Hematopoietic multipotent progenitor cell treated with erythropoietin and hydrocortisone succinate and interleukin-3 and kit ligand, for 15 days (in vitro differentiated cells): ENCODE data around the gene HLCS.
"Not testable (repeated sequence)": the region's sequence is repeated elsewhere in the genome, so short reads cannot be mapped to it uniquely, and the experiment has no call there.

Source experiments
- DNase-seq: peaks from one replicate; pipeline ENCODE4 v3.0.0-alpha.2; 2015; ENCODE audit warnings: low spot score

The HLCS gene

DNA sequence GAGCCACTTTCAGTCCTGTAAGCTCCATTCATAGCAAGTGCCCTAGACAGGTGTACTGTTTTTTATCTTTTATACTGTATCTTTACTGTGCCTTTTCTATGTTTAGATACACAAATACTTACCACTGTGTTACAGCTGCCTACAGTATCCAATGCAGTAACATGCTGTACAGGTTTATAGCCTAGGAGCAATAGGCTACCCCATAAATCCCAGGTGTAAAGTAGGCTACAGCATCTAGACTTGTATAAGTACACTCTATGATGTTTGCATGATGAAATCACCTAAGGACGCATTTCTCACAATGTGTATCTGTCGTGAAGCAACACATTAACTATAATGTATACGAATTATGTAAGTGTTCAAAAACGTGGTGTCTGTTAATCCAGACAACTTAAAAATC, 10.7 kb downstream of the HLCS start:
- no peak for DNase-seq

DNA sequence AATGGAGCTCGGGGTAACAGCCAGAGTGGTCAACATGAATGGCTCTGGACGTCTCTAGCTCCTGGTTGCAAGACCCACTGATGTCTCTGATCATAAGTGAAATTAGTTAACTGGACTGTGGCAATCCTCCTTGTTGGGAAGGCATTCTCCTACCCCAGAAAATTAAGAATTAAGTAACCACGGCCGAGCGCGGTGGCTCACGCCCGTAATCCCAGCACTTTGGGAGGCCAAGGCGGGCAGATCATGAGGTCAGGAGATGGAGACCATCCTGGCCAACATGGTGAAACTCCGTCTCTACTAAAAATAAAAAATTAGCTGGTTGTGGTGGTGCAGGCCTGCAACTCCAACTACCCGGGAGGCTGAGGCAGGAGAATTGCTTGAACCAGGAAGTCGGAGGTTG, 14.1 kb downstream of the HLCS start:
- DNase-seq = not testable (repeated sequence)

- no peak for DNase-seq
Measured at GRCh38 chr21:36949171-36950141, 17.0 kb downstream of the HLCS start.

- DNase-seq = no peak
Measured at GRCh38 chr21:36948686-36949085, 17.8 kb downstream of the HLCS start.

GRCh38 chr21:36946949-36947356, 19.5 kb downstream of the HLCS start:
- no peak for DNase-seq

- no peak for DNase-seq
Measured at GRCh38 chr21:36945496-36946138, 20.9 kb downstream of the HLCS start.

DNA sequence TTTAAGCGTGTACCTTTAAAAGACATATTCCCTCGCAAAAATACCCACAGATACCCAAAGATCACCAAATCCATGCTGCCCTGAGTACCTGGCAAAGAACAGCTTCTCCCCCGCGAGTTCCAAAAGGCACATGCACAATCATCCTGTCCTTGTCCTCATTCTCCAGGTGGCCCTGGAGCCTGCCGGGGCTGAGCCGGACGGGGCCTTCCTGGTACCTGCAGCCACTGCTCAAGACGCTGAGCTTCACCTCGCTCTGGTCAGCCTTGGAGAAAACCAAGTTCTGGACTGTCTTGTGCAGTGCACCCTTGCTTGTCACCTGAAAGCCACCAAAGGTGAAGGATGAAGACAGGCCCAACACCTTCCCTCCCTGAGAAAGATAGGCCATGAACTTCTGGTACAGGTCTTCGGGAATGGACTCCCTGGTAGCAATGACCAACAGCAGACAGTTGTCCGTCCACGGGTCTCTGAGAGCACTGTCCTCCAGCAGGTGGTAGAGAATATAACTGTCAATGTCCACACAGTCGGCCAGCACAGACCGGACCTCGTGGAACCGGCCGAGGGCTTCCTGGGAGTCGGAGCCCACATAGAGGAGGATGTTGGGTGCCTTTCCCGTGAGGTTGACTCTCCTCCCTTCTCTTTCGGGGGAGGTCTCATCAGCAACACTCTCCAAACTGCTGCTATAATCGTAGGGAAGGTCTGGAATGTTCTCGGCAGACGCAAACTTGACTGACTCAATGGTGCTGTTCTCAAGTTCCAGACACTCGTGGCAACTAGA, 29.9 kb downstream of the HLCS start:
- DNase-seq = no peak

DNA sequence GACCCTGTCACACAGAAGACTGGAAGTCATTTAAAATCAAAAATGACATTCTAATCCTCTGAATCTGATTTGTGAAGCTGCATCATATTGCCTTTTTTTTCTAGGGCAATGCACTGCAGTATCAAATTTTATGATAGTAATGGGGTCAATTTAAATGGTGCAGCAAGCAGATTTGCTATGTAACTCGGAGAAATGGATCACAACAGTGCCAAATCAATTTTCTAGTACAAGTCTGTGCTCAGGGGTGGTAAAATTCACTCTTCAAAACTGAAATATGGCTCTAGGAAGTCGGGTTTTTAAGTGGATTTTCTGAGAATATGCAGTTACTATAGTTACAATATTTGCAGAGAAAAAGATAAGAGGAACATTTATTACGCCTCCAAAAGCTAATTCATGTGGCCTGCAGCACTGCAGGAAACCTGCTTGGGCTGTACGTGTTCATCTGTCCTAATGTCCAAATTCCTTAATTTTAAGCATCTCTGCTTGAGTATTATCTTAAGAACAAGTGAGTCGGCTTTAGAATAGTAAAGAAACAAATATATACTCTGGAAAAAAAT, 31.5 kb downstream of the HLCS start:
- DNase-seq = no peak

GRCh38 chr21:36932161-36932816, 34.2 kb downstream of the HLCS start:
- DNase-seq = no peak

DNA sequence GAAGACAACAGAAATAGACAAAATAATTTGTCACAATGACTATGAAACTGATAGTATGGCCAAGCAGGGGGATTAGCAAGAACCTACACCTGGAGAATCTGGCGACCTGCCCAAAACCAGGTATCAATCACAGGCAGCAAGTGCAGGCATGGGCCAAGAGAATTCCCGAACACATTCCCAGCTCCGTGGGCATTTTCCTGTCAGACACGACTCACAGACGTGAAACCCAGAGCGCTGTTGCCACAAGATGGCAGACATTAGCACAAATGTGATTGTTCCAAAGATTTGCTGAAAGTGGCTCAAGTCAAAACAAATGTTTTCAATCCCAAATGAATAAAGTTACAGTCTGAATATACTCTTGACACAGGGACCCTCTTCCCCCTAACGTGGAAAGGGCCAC, 36.8 kb downstream of the HLCS start:
- no peak for DNase-seq

DNA sequence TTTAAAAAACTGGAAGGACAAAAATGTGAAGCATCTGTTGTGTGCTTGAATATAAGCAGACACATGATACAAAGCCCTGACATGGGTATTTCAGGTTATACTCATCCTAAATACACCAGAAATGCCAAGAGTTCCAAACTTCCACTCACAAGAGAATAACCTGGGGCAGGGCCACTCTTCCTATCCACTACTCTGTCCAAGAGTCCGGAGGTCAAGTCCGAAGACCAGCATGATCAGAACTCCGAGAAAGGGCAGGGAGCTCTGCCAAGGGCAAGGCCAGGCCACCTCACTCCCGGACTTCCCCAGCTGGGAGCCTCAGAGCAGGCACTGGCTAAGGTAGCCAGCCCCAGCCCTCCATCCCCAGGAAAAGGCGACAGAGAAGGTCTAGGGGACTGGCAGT, 37.5 kb downstream of the HLCS start:
- DNase-seq = no peak

DNA sequence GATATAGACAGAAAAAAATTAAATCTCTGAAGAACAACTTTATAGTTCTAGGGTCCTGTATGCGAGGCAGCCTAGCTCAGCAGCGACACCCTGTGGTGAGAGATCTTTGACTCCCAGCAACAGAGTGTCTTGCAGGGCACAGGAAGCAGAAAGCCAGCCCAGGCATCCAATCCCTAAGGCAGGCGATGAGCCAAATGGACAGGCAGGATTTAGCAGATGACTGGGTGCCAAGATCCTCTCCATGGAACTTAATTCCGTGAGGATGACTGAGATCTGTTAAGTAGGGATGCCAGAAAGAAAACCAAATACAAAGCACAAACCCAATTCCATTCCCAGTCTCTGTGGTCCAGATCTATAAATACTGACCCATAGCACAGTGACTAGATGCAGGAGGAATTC, 38.8 kb downstream of the HLCS start:
- DNase-seq = peak; percentile 71

- no peak for DNase-seq
Measured at GRCh38 chr21:36926989-36927718, 39.3 kb downstream of the HLCS start.

DNA sequence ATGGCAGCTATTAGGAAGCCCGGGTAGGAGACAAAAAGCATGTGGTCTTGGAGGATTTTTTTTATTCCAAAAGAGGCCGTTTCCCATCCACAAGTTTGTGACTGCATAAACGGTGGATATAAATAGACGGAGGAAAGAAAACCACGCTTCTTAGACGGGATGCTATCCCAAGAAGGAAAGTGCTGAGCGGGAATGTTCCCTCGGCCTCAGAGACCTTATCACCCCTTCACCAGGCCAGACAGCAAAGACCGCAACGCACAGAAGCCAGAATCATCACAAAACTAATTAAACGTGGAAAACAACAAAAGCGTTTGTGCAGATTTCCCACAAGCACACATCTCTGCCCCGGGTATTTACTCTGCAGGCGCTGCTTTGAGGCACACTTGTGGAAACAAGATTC, 43.2 kb downstream of the HLCS start:
- DNase-seq = no peak

GRCh38 chr21:36922861-36923260, 43.6 kb downstream of the HLCS start:
- DNase-seq = no peak

DNA sequence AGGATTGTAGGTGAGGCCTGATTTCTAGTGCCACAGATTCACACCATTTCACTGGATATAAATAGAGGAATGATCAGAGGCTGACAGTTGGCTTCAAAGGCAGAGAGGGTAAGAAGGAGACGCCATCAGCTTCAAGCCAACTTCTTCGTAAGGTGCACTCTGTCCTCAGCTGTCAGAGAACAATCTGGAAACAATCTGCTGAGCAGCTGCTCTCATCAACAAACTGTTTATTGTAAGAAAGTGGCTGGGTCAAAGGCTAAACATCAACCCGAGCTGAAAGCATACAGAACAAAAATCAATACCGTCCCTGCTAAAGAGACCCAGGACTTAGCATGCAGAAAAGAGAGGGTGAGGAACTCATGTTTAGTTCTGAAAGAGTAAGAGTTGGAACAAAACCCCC, 48.2 kb downstream of the HLCS start:
- no peak for DNase-seq

GRCh38 chr21:36917471-36918158, 48.9 kb downstream of the HLCS start:
- no peak for DNase-seq

DNA sequence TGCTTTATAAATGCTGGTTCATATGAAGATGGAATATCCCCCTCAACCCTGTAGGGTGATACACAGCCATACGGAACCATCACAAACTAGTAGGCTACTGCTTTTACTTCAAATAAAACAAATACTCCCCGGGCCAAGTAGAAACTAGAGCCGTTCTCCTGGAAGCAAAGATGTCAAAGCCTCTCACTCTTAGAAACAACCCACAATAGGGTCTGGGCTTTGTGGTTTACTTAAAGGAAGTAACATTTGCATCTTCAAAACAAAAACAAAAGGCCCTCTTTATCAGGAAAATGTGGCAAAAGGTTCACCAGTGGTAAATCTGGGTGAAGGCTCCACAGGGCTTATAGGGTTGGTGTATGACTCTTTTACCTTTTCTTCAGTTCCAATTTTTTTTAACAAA, 49.8 kb downstream of the HLCS start:
- DNase-seq = no peak

GRCh38 chr21:36915696-36916245, 50.7 kb downstream of the HLCS start:
- DNase-seq = no peak

GRCh38 chr21:36915014-36915695, 51.3 kb downstream of the HLCS start:
- DNase-seq = no peak
